H1 (cell line): ENCODE data around the gene TNFAIP8. TPM values are rescaled to one million over a fixed set of nuclear protein-coding genes. Genes with fewer than 3 reads are reported as not detected.
A peak's percentile ranks its signal among the peaks of the same experiment; 100 is the strongest.

ENCODE experiments used
- CTCF ChIA-PET: fragments of 300-600 bp; sonication (Branson Sonifier 250); formaldehyde crosslinking; loops from one replicate; lab custom pipeline; 2021; ENCODE audit not compliant: partially characterized antibody; lab: Charles Lee
- POLR2A ChIA-PET: fragments of 300-600 bp; sonication (Branson Sonifier 250); formaldehyde crosslinking; loops from one replicate; lab custom pipeline; 2021; ENCODE audit warnings: inconsistent platforms; ENCODE audit not compliant: partially characterized antibody; lab: Charles Lee
- DNase-seq, 2 experiments: peaks; one replicate each; pipeline versions ENCODE4 v3.0.0 to v3.0.0-alpha.2; 2010 to 2022; ENCODE audit warnings: low spot score in 2 of 2, low read depth in 1 of 2, mixed read lengths in 1 of 2
- FAIRE-seq: peaks from 2 replicates; lab custom pipeline; 2011; peaks lifted over from hg19 to GRCh38; lab: Jason Lieb, UNC
- H2AFZ ChIP-seq: 2 replicates; pipeline ENCODE4 v1.8.1; 2012; ENCODE audit warnings: low read length, inconsistent platforms
- H2AK5ac ChIP-seq: 2 replicates; pipeline ENCODE4 v1.6.1; 2013; ENCODE audit warnings: low read depth, low read length
- H2BK120ac ChIP-seq: replicated peaks from 2 replicates; pipeline ENCODE3; 2013; ENCODE audit warnings: low read depth, low read length, inconsistent platforms
- H2BK12ac ChIP-seq: 2 replicates; pipeline ENCODE4 v1.6.1; 2013; ENCODE audit warnings: low read depth, low read length
- H2BK15ac ChIP-seq: 2 replicates; pipeline ENCODE4 v1.6.1; 2013; ENCODE audit warnings: low read length
- H2BK20ac ChIP-seq: 2 replicates; pipeline ENCODE4 v1.6.1; 2013; ENCODE audit warnings: low read length
- H2BK5ac ChIP-seq: 2 replicates; pipeline ENCODE4 v1.6.1; 2013; ENCODE audit warnings: low read depth, low read length
- H3K14ac ChIP-seq: 2 replicates; pipeline ENCODE4 v1.6.1; 2013; ENCODE audit warnings: inconsistent platforms; ENCODE audit not compliant: insufficient read length
- H3K18ac ChIP-seq: 2 replicates; pipeline ENCODE4 v1.6.1; 2013; ENCODE audit warnings: low read length; ENCODE audit errors: extremely low read depth
- H3K23ac ChIP-seq: 2 replicates; pipeline ENCODE4 v1.6.1; 2013; ENCODE audit warnings: inconsistent platforms; ENCODE audit not compliant: insufficient read length
- H3K23me2 ChIP-seq: 2 replicates; pipeline ENCODE4 v1.6.1; 2013; ENCODE audit warnings: low read depth, low read length
- H3K27ac ChIP-seq: 2 replicates; pipeline ENCODE4 v1.6.1; 2011; ENCODE audit warnings: low read depth, low read length, inconsistent platforms
- H3K27me3 ChIP-seq, 4 experiments: replicated peaks in 1 of 4; 1 replicate in 1 of 4; 2 replicates in 3 of 4; pipeline versions ENCODE4 v1.6.1 to v1.8.1; 2011 to 2013; ENCODE audit warnings: low read length in 3 of 4, mild to moderate bottlenecking in 3 of 4, inconsistent platforms in 2 of 4, mixed read lengths in 2 of 4, moderate library complexity in 1 of 4; ENCODE audit not compliant: control insufficient read depth in 3 of 4, insufficient read depth in 3 of 4; ENCODE audit errors: extremely low read depth in 1 of 4
- H3K36me3 ChIP-seq, 4 experiments: 2 replicates each; pipeline versions ENCODE4 v1.6.1 to v1.8.1; 2011 to 2013; ENCODE audit warnings: mild to moderate bottlenecking in 4 of 4, low read length in 3 of 4, moderate library complexity in 2 of 4, control low read depth in 1 of 4, inconsistent platforms in 1 of 4; ENCODE audit not compliant: insufficient read depth in 4 of 4, control insufficient read depth in 2 of 4
- H3K4ac ChIP-seq: replicated peaks from 2 replicates; pipeline ENCODE3; 2013; ENCODE audit warnings: low read length, low read depth, mixed read lengths, inconsistent platforms; ENCODE audit not compliant: insufficient read length
- H3K4me1 ChIP-seq, 4 experiments: replicated peaks in 1 of 4; 1 replicate in 1 of 4; 2 replicates in 3 of 4; pipeline versions ENCODE4 v1.6.1 to v1.8.1; 2011 to 2013; ENCODE audit warnings: low read length in 3 of 4, inconsistent platforms in 2 of 4, mixed read lengths in 1 of 4; ENCODE audit not compliant: insufficient read depth in 4 of 4, control insufficient read depth in 3 of 4
- H3K4me2 ChIP-seq, 2 experiments: 2 replicates each; pipeline versions ENCODE4 v1.6.1 to v1.8.1; 2011 to 2013; ENCODE audit warnings: low read depth in 2 of 2, low read length in 2 of 2, control low read depth in 1 of 2, inconsistent platforms in 1 of 2, mild to moderate bottlenecking in 1 of 2; ENCODE audit not compliant: insufficient read depth in 1 of 2
- H3K4me3 ChIP-seq, 4 experiments: fragments of 200-600, 300-600 bp in 1 of 4; sonication (generic), shearing (Covaris generic), sonication (Bioruptor Twin) in 1 of 4; 2 replicates each; pipeline versions ENCODE4 v1.5.1 to v1.8.1; 2011 to 2016; ENCODE audit warnings: low read length in 4 of 4, low read depth in 3 of 4, control low read depth in 2 of 4, inconsistent platforms in 2 of 4, mild to moderate bottlenecking in 2 of 4, mixed read lengths in 1 of 4, moderate library complexity in 1 of 4; ENCODE audit not compliant: insufficient read depth in 2 of 4; ENCODE audit errors: extremely low read depth in 1 of 4
- H3K56ac ChIP-seq: replicated peaks from 2 replicates; pipeline ENCODE3; 2013; ENCODE audit warnings: low read depth, mild to moderate bottlenecking, mixed read lengths, low read length, inconsistent platforms; ENCODE audit not compliant: insufficient read length
- H3K79me1 ChIP-seq: 2 replicates; pipeline ENCODE4 v1.6.1; 2013; ENCODE audit warnings: low read depth, low read length, control low read depth
- H3K79me2 ChIP-seq, 2 experiments: 2 replicates each; pipeline versions ENCODE4 v1.6.1 to v1.8.1; 2012 to 2013; ENCODE audit warnings: low read length in 2 of 2, mild to moderate bottlenecking in 2 of 2, inconsistent platforms in 1 of 2; ENCODE audit not compliant: insufficient read depth in 2 of 2, control insufficient read depth in 1 of 2
- H3K9ac ChIP-seq, 4 experiments: replicated peaks in 1 of 4; 1 replicate in 1 of 4; 2 replicates in 3 of 4; pipeline versions ENCODE4 v1.6.1 to v1.8.1; 2011 to 2013; ENCODE audit warnings: low read depth in 3 of 4, low read length in 3 of 4, control low read depth in 2 of 4, mild to moderate bottlenecking in 2 of 4, moderate library complexity in 2 of 4, inconsistent platforms in 1 of 4; ENCODE audit errors: extremely low read depth in 1 of 4
- H3K9me3 ChIP-seq, 2 experiments: 2 replicates each; pipeline versions ENCODE4 v1.6.1 to v1.8.1; 2012 to 2013; ENCODE audit warnings: mild to moderate bottlenecking in 2 of 2, moderate library complexity in 2 of 2, control low read depth in 1 of 2, inconsistent platforms in 1 of 2, low read depth in 1 of 2, low read length in 1 of 2, mixed read lengths in 1 of 2; ENCODE audit not compliant: insufficient read depth in 2 of 2
- H4K20me1 ChIP-seq, 2 experiments: replicated peaks in 1 of 2; 2 replicates each; pipeline versions ENCODE3 to v1.8.1; 2011 to 2013; ENCODE audit warnings: inconsistent platforms in 2 of 2, low read length in 2 of 2, mild to moderate bottlenecking in 1 of 2; ENCODE audit not compliant: insufficient read depth in 2 of 2, control insufficient read depth in 1 of 2
- H4K5ac ChIP-seq: 2 replicates; pipeline ENCODE4 v1.6.1; 2013; ENCODE audit warnings: low read length, low read depth, mixed read lengths, inconsistent platforms; ENCODE audit not compliant: insufficient read length
- H4K8ac ChIP-seq: 2 replicates; pipeline ENCODE4 v1.8.0; 2013; ENCODE audit warnings: mild to moderate bottlenecking, moderate library complexity, low read length, inconsistent platforms; ENCODE audit not compliant: insufficient read depth; ENCODE audit errors: extremely low read depth
- H4K91ac ChIP-seq: replicated peaks from 2 replicates; pipeline ENCODE3; 2013; ENCODE audit warnings: low read length, mixed read lengths, inconsistent platforms; ENCODE audit not compliant: insufficient read length
- BCL11A ChIP-seq, 2 experiments: IDR thresholded peaks; one replicate each; pipeline ENCODE4 v1.6.1; 2011; ENCODE audit warnings: low read depth in 2 of 2, low read length in 2 of 2, mild to moderate bottlenecking in 2 of 2
- CTCF ChIP-seq, 3 experiments: IDR thresholded peaks; 1 replicate in 2 of 3; 2 replicates in 1 of 3; pipeline versions ENCODE4 v1.5.1 to v1.6.1; 2011; ENCODE audit warnings: low read length in 3 of 3, mild to moderate bottlenecking in 3 of 3, inconsistent platforms in 2 of 3, low read depth in 1 of 3, moderate library complexity in 1 of 3; ENCODE audit not compliant: insufficient read depth in 1 of 3; ENCODE audit errors: control extremely low read depth in 1 of 3
- FOSL1 ChIP-seq: IDR thresholded peaks from 2 replicates; pipeline ENCODE4 v1.6.1; 2011; ENCODE audit warnings: mild to moderate bottlenecking, low read depth, low read length, moderate library complexity; ENCODE audit not compliant: insufficient read depth
- KDM4A ChIP-seq: IDR thresholded peaks from one replicate; pipeline ENCODE4 v1.7.1; 2012; ENCODE audit warnings: low read depth, mild to moderate bottlenecking, moderate library complexity, low read length, inconsistent platforms; ENCODE audit not compliant: severe bottlenecking
- MAFK ChIP-seq: IDR thresholded peaks from 2 replicates; pipeline ENCODE4 v1.6.1; 2012; ENCODE audit warnings: low read depth, mild to moderate bottlenecking, improper control_type of control experiment, low read length
- RAD21 ChIP-seq, 2 experiments: IDR thresholded peaks in 1 of 2; conservative IDR thresholded peaks in 1 of 2; 2 replicates each; pipeline ENCODE4 v1.6.1; 2011; ENCODE audit warnings: low read depth in 2 of 2, low read length in 2 of 2, improper control_type of control experiment in 1 of 2, inconsistent platforms in 1 of 2, mild to moderate bottlenecking in 1 of 2, moderate library complexity in 1 of 2
- RNF2 ChIP-seq: fragments of 200-900, 300-1000 bp; sonication (generic); IDR thresholded peaks from 2 replicates; pipeline ENCODE4 v1.7.1; 2016; ENCODE audit warnings: borderline replicate concordance, low read depth, mild to moderate bottlenecking, antibody characterized with exemption, low read length; ENCODE audit not compliant: poor library complexity, severe bottlenecking; ENCODE audit errors: missing control alignments
- TAF1 ChIP-seq: IDR thresholded peaks from 2 replicates; pipeline ENCODE4 v1.6.1; 2011; ENCODE audit warnings: mild to moderate bottlenecking, low read depth, low read length
- WGBS, 2 experiments: shearing (Covaris generic) in 1 of 2; methylation state at CpG; one replicate each; pipeline versions ENCODE4 v1.1.6 to v1.1.7; 2013 to 2015; ENCODE audit warnings: low lambda C conversion rate in 2 of 2, mixed read lengths in 2 of 2, inconsistent platforms in 1 of 2, low coverage in 1 of 2, missing lambda C conversion rate in 1 of 2; ENCODE audit not compliant: insufficient replicate concordance in 2 of 2, insufficient coverage in 1 of 2, insufficient read length in 1 of 2; ENCODE audit errors: extremely low coverage in 1 of 2, missing lambda C conversion rate in 1 of 2; 5-methylcytosine and 5-hydroxymethylcytosine counted together
- polyA plus RNA-seq, 7 experiments: library from polyadenylated mRNA; depleted of rRNA in 3 of 7; stranded (reverse) in 5 of 7; unstranded in 2 of 7; fragments of >200 nt in 5 of 7; fragments of 200-250 nt in 2 of 7; gene quantifications; 1 replicate in 5 of 7; 2 replicates in 1 of 7; 4 replicates in 1 of 7; pipeline versions ENCODE4 v1.2.1 to v1.2.3, GENCODE V29; 2011 to 2013; ENCODE audit warnings: missing spikeins in 2 of 7, mixed read lengths in 2 of 7
- total RNA-seq: library from RNA; stranded (reverse); fragmentation: NEBNext Ultra II Directional; extraction: Animal tissue kit (Norgen Biotek cat#: 25700); gene quantifications from 2 replicates; pipeline ENCODE4 v1.2.1, GENCODE V29; 2021

Gene TNFAIP8
- total and polyA plus RNA-seq, 2 of the 8 experiments (the other 6 are each of a cell fraction or from before 2014, with no cell fraction given) = 12.4 to 19.3 TPM

- WGBS, 2 experiments = 55% methylated on average over 8 of the region's 8 CpGs; no CpG with 5 or more reads in 1 of the 2 experiments
- CTCF ChIA-PET = interaction anchor here (0.6 to 2.8 kb wide), 39 partner anchors 7 to 450 kb away, joined by 3 to 26 read pairs (median 4); no protein-coding TSS in a partner anchor
- TF ChIP-seq TAF1 = no peak
- TF ChIP-seq KDM4A = no peak
- no peak for TF ChIP-seq RNF2
- peak; percentile 71 to 76 for TF ChIP-seq RAD21 (IDR thresholded peaks at IDR 0.05 in 1 of 2, conservative IDR thresholded peaks at IDR 0.05 in 1 of 2; ENCODE audit: low read depth in 2 of 2, low read length in 2 of 2)
- TF ChIP-seq CTCF (IDR thresholded peaks at IDR 0.05; ENCODE audit: control extremely low read depth in 1 of 3, insufficient read depth in 1 of 3, low read depth in 1 of 3, low read length in 3 of 3) = peak; percentile 64 to 72 (median 65)
- TF ChIP-seq FOSL1 = no peak
- no peak for TF ChIP-seq MAFK
- no peak for TF ChIP-seq BCL11A (IDR thresholded peaks at IDR 0.05; ENCODE audit: low read depth in 2 of 2, low read length in 2 of 2)
Observed at GRCh38 chr5:119435436-119436132, 79.8 kb downstream of the TNFAIP8 start.

More at GRCh38 chr5:119435436-119436132, 79.8 kb downstream of the TNFAIP8 start:
- Histone ChIP-seq H3K4ac (no peak overlapping the region), H4K5ac (no peak overlapping the region), H2BK5ac (no peak overlapping the region), H3K27ac (no peak overlapping the region), H3K27me3 (no peaks in the 10 kb centered on the region), H2BK20ac (no peak overlapping the region), H3K23me2 (no peaks in the 10 kb centered on the region), H2BK15ac (0 out of 2 replicates have a peak overlapping the region, but pooled peaks have one; percentile 13), H2BK120ac (no peak overlapping the region), H2AK5ac (no peak overlapping the region), H3K79me2 (no peaks in the 10 kb centered on the region), H4K8ac (no peak overlapping the region), H3K9ac (no peak overlapping the region), H3K4me2 (no peak overlapping the region), H3K23ac (no peak overlapping the region), H2AFZ (peak overlapping the region; percentile 93), H3K56ac (no peak overlapping the region), H3K18ac (no peak overlapping the region), H3K4me3 (no peak overlapping the region), H4K20me1 (no peaks in the 10 kb centered on the region), H2BK12ac (no peak overlapping the region), H3K4me1 (0 out of 7 replicates have a peak, but pooled peaks cover 0 to 2% (median 0%) of the 10 kb centered on the region in 4 experiments), H3K14ac (no peak overlapping the region), H4K91ac (no peak overlapping the region), H3K36me3 (no peaks in the 10 kb centered on the region), H3K9me3 (peaks cover 3 to 14% of the 10 kb centered on the region in 2 experiments; a peak in 3 of 4 replicates), H3K79me1 (no peaks in the 10 kb centered on the region)
- FAIRE-seq (no peak), DNase-seq (peak in 1 of 2 experiments; percentile 87)
- POLR2A ChIA-PET = interaction anchor here (0.6 to 1.5 kb wide), 2 partner anchors 17 to 449 kb away, joined by 3 read pairs; partner anchors contain the start of gene HSD17B4
